CD1c-positive myeloid dendritic cell (primary cell): ENCODE results near the gene RNF31.
"Not testable (repeated sequence)": the region's sequence is repeated elsewhere in the genome, so short reads cannot be mapped to it uniquely, and the experiment has no call there.

ENCODE experiments used
- DNase-seq: peaks from one replicate; pipeline ENCODE4 v3.0.0-alpha.2; 2016; ENCODE audit errors: extremely low spot score

Gene RNF31

DNA sequence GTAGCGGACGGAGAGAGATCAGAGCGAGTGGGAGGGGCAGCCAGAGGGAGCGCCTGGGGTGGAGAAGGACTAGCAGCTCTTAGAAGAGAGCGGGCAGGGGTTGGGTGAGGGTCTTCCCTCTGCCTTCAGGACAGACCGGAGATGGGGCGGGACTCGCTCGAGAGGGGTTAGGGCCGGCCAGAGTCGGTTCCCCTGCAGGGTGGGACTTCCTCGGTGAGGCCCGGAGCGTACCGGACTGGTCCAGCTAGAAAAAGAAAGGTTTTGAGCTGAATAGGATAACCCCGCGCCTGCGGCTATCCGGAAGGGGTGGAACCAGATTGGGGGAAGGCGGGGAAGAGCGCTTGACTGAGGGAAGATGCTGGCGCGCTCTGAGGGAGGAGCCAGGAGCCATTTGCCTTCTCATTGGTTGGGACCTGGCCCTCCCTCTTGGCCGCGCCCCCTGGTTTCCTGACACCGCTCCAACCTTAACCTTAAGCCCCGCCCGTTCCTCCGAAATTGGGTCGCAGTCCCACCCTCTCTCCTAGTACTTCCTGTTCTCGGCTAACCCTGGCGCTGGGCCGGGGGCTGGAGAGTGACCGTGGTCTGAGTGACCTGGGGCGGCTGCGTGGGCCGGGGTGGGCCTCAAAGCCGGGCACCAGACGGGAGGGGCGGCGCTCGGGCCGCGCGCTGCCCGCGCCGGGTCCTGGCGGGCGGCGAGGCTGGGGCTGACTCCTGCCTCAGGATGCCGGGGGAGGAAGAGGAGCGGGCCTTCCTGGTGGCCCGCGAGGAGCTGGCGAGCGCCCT lies at the start of gene RNF31:
Gene RNF31 (plus strand): TSS at position 521 of the 783 bp plus-strand sequence. CDS start 201 bp downstream, at position 722.
- peak; percentile 99 for DNase-seq

DNA sequence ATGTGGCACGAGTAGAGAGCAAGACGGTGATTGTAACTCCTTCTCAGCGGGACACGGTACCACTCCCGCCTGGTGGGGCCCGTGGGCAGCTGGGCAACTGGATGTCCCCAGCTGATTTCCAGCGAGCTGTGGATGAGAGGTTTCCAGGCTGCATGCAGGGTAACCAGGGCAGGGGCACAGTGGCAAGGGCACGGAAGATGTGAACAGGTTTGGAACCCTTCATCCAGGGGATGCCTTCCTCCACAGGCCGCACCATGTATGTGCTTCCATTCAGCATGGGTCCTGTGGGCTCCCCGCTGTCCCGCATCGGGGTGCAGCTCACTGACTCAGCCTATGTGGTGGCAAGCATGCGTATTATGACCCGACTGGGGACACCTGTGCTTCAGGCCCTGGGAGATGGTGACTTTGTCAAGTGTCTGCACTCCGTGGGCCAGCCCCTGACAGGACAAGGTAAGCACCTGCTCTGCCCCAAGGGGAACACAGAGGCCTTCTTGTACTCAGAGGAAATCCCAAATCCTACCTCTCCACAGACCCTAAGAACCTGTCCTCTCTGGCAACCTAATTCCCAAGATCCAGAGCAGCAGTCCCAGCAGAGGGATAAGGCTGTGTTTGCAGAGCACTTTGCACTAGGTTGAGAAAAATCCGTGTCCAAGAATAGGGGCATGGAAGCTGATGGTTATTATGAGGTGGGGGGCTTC lies 48.9 kb upstream of the RNF31 start:
- DNase-seq: no peak

DNA sequence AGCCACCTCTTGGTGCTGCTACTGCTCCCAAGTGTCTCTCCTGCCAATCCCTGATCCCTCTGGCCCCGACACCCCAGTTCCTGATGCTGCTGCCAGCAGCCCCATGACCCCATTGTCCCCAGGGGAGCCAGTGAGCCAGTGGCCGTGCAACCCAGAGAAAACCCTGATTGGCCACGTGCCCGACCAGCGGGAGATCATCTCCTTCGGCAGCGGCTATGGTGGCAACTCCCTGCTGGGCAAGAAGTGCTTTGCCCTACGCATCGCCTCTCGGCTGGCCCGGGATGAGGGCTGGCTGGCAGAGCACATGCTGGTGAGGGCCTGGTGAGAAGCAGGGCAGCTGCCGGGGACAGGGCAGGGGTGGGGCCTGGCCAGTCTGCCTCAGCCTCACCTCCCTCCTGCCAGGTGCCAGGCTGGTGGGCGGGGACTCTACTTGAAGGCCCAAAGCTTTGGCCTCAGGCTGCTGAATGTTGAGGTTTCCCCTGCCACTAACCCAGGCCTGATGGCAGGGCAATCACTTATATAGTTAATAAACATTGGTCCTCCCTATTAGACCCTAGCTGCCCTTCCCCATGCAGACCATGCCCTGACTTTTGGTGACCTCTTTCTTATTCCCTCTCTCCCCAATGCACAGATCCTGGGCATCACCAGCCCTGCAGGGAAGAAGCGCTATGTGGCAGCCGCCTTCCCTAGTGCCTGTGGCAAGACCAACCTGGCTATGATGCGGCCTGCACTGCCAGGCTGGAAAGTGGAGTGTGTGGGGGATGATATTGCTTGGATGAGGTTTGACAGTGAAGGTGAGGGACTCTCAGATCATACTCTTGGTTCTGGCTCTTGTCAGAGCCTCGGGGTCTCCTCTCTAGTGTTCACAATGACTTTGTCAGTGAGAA lies 48.1 kb upstream of the RNF31 start:
- DNase-seq: no peak

DNA sequence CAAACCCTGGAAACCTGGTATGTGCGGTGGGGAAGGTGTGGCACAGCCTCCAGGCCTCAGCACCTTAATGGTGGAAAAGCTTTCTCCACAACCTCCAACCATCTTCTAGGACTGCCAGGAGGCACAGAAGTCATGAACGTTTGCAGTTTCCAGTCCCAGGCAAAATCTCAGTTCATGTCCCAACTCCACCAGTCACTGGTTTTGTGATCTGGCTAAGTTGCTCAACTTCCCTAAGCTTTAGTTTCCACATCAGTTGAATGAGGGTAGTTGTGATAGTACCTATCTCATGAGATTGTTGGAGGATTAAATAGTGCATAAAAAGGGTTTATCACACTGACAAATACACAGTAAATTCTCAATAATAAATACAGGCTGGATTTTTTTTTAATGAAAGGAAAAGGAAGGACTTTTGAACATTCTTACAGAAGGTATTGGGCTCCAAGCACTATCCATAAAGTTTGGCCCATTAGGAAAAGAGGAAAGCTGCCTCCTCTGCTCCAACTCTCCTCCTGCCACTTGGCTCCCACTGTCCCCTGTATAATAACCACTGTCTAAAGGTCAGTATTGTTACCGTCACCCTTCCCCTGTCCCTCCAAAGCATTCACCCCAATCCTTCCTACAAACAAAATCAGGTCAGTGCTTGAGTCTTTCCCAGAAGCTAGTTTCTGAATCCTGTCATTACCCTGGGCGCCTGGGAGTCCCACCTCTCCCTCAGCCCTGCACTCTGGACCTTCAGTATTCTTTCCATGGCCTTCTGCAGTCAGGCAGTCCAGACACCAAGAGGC lies 46.9 kb upstream of the RNF31 start:
- peak; percentile 10 for DNase-seq

DNA sequence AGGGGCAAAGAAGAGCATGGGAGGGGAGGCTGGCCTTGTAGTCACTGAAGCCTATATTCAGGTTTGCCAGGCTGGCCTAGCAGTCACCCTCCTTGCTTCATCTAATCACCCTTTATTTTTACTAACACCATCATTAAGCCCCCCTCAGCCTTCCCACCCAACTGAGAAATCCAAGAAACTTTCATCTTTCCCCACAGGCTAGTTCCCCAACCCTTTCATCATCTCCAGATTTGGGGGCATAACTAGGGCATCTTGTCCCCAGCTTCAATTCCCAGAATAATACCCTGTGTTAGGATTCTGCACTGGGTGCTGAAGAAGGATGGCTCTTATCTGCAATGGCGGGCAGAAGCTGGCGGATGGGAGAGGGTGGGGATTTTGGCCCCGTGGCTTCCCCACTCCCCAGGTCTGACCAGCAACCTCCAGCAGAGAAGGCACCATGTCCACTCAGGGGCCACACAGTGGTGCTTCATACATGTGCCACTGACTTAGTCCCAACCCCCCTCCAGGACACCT lies 46.3 kb upstream of the RNF31 start:
- no peak for DNase-seq

DNA sequence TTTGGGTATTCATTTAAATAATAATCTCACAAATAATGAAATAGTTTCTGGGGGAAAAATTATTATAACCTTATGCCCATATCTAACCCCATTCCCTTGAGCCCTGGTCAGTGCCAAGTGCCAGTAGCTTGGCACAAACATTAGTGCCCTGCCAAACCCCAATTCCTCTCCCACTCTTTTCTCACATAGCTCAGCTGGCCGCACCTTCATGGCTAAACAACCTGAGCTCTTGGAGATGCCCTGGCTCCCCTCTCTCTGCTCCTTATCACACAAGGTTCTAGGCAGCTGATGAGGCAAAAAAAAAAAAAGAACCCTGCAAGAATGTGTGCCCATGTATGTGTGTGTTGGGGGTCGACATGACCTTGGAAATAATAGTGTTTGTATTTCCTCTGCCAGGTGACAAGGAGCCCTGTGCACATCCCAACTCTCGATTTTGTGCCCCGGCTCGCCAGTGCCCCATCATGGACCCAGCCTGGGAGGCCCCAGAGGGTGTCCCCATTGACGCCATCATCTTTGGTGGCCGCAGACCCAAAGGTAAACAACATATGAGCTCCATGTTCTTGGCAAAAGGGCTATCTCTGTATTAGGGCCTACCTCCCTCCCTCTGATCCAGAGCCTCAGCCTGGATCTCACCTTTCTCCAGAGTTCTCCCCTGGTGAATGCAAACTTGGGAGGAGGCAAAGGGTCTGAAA lies 44.8 kb upstream of the RNF31 start:
- DNase-seq: no peak

DNA sequence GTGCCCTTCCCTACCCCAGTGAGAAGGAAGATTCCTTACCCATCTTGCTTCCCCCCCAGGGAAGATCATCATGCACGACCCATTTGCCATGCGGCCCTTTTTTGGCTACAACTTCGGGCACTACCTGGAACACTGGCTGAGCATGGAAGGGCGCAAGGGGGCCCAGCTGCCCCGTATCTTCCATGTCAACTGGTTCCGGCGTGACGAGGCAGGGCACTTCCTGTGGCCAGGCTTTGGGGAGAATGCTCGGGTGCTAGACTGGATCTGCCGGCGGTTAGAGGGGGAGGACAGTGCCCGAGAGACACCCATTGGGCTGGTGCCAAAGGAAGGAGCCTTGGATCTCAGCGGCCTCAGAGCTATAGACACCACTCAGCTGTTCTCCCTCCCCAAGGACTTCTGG lies 43.8 kb upstream of the RNF31 start:
- no peak for DNase-seq

DNA sequence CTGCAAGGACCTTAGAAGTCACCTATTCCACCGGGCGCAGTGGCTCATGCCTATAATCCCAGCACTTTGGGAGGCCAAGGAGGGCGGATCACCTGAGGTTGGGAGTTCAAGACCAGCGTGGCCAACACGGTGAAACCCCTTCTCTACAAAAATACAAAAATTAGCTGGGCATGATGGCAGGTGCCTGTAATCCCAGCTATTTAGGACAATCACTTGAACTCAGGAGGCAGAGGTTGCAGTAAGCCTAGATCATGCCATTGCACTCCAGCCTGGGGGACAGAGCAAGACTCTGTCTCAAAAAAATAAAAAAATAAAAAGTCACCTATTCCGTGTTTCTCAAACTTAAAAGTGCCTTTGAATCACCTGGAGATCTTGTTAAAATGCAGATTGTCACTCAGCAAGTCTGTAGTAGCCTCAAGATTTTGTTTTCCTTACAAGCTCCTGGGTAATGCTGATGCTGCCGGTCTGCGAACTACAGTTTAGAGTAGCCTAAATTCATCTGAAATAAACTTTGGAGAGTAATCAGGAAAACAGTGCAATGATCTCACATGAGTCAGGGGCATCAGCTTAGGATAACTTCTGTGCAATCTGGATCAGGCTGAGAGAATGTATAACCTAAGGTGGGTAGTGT lies 41.6 kb upstream of the RNF31 start:
- not testable (repeated sequence) for DNase-seq

DNA sequence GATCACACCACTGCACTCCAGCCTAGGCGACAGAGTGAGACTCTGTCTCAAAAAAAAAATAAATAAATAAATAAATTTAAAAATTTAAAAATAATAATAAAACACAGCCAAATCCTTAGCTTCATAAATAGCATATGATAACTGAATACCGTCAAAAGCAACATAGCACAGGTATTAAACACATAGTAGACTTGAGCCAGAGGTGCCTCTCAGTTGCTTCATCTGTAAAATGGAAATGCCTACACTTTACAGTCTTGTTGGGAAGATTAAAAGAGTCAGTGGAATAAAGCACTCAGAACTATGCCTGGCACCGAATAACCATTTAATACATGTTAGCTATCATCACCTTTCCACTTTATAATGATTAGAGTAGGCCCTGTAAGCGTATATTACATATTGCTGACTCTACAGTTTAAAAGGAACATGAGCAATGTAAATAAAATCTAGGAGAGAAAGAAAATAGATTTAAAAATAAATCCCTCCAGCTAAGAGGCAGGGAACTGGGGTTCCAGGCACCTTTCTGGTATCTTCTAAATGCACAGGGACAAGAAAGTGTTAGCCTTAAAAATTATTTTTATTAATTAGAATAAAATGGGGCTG lies 40.5 kb upstream of the RNF31 start:
- no peak for DNase-seq

DNA sequence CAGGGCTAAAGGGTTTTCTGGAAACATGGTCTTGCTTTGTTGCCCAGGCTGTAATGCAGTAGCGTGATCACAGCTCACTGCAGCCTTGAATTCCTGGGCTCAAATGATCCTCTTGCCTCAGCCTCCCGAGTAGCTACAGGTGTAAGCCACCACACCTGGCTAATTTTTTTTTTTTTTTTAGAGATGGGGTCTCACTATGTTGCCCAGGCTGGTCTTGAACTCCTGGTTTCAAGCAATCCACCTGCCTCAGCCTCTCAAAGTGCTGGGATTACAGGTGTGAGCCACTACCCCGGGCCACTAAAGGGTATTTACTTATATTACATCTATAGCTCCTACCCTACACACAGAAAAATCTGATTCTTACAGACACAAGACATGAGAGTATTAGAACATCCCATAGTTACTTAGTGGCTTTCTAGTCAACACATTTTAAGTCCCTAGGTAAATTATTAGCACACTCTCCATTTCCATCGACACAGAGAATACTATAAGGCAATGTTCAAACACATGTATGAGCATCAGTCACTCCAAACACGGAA lies 38.9 kb upstream of the RNF31 start:
- DNase-seq: no peak

DNA sequence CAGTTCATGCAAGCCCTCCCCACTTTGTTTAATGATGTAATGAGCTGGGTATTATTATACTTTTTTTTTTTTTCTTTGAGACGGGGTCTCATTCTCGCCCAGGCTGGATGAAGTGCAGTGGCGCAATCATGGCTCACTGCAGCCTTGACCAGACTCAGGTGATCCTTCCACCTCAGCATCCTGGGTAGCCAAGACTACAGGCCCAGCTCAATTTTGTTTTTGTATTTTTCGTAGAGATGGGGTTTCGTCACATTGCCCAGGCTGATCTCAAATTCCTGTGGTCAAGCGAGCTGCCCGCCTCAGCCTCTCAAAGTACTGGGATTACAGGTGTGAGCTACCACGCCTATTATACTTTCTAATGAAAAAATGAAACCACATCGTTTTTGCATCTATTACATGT lies 37.2 kb upstream of the RNF31 start:
- DNase-seq: no peak

DNA sequence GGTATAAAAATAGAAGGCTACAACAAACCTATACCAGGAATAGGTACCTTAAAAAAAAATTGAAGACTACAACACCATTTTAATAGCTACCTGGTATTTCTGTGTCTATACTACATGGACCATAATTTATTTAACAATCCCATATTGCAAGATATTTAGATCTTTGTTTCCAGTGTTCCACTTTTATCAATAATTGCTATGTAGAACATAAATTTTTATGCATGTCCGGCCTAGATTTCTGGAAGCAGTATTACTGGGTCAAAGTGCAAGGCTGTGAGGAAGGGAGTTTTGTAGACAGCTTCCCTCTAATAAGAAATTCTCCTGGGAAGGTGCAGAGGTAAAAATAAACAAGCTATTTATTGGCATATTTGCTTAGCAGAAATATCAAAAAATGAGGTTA lies 36.8 kb upstream of the RNF31 start:
- DNase-seq: no peak

DNA sequence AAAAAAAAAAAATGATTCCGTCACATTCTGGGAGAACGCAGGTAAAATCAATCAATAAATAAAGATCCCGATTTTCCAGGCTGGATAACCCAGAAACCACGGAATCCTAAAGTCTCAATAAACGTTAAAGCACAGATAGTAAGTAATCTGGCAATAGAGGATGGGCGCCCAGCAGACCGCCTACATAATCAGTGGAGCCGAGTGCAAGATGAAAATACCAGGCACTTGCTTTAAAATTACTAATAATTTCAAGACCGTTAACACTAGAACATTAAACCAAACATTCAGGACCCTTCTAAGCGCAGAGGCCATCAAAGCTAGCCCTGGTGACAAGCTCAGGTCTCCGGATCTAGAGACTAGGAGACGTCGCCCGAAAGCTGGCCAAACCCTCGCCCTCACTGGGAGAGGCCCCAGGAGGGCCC lies 33.9 kb upstream of the RNF31 start:
- peak; percentile 11 for DNase-seq

DNA sequence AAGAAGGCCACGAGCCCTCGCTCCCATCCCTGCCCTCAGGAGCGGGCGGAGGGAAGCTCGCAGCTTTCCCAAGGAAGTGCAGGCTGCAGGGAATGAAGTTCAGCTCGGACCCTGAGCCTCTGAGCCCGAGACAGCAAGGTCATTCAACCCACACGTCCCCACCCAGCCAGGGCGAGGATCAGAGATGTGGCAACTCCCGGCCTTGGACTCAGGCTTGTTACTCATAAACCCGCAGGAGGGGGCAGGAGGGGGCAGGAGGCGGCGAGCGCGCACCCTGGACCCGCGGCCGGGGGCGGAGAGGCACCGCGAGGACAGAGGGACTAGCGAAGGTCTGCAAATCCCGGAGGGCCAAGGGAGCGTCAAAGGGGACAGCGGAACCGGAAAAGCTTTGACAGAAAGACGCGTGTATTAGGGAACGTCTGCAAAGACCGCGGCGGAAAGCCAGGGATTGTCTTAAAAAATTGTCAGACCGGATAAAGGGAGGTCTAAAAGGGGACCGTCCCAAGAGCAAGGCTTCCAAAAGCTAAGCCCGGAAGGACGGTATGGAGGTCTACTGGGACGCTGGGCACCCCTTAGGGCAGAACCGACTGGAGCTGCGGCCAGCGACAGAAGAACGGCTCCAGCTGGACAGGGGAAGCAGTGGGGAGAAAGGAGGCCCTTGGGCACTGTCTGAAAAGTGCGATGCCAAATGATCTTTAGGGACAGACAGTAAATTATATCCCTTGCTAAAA lies 33.3 kb upstream of the RNF31 start:
- DNase-seq: peak; percentile 96

DNA sequence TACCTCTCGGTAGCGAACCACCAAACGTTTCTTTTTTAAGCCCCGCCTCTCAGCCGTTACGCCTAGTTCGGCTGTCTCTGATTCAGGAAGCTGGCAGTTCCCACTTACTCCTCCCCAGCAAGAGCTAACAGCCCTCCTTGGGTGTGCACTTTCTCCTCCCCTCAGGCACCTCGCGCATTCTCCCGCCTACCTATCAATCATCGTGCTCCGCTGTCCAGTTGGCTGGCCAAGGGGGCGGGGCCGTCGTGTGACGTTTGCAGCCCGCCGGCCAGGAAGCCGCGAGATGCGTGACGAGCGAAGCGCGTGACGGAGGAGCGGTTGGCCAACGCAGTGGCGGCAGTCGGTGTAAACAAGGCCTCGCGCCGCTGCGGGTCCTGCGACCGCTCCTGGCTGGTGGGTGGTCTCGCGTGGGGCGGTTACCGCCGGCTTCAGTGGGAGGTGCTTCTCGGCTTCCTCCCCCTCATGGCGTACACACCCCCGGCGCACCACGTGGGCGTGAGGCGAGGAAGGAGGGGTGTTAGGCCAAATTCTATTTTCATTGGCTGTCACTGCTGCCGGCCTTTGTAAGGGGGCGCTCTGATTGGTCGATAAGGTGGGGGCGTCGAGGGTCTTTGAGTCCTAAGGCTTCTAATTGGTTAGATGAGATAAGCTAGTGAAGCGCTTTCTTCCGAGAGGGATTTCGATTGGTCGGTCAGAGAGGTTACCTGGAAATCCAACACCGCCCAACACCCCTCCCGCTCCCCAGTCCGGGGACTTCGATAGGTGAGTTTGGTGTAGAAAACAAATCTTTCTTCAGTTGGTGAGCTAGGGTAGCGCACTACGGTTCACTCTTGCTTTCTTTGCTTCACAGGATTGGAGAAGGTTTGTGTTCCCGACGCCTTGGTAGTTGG lies 32.5 kb upstream of the RNF31 start, which contains the start of the genes DCAF11 and NRL:
Gene DCAF11 (plus strand): TSS at position 246 of the 890 bp plus-strand sequence. CDS start 818 bp downstream, outside the sequence.
Gene NRL (minus strand): TSS at position 418 of the 890 bp plus-strand sequence. CDS start 32,101 bp downstream, outside the sequence.
- peak; percentile 99 for DNase-seq

DNA sequence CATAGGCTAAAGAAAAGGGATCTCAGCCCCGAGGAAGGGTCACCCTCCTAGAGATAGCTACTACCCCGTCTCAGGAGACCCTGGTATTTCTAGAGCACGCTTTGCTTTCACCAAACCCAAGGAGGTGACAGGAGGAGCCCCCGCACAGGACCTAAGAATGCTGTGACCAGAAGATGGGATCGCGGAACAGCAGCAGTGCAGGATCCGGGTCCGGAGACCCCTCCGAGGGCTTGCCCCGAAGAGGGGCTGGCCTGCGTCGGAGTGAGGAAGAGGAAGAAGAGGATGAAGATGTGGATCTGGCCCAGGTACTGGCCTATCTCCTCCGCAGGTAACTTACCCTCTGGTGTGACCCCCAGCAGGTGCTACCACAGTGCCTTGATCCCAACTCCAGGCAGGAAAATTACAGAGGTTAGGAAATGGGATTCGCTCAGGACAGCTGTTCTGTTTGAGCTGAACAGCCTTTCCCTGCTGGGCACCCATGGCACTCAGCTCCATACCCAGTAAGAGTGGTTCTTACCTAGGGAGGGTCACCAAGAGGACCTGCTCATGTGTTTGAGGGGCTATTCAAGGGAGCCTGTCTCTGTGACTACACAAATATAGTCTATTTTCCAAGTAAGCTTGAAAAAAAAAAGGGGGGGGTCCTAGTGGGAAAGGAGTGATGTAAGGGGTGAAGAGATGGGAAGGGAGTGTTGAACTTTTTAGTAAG lies 31.7 kb upstream of the RNF31 start:
- no peak for DNase-seq
